Measurements from ENCODE around the gene ARID4A. TPM values are rescaled to one million over a fixed set of nuclear protein-coding genes. Genes with fewer than 3 reads are reported as not detected.

Gene ARID4A
- total RNA-seq, 1 donor from 2014 or later = 8.6 TPM

GRCh38 chr14:58292187-58292586 is 6.2 kb upstream of the ARID4A start:
- no peak for DNase-seq (ENCODE audit: low read depth)
- no peak overlapping the region for H3K4me3 ChIP-seq (ENCODE audit: low read depth, low read length)
- no peak for TF ChIP-seq CTCF (conservative IDR thresholded peaks at IDR 0.05; ENCODE audit: low read depth, low read length)

GRCh38 chr14:58294201-58294600 is 4.2 kb upstream of the ARID4A start:
- no peak for DNase-seq (ENCODE audit: low read depth)
- no peak for TF ChIP-seq CTCF (conservative IDR thresholded peaks at IDR 0.05; ENCODE audit: low read depth, low read length)
- H3K4me3 ChIP-seq (ENCODE audit: low read depth, low read length) = no peak overlapping the region

- no peak for TF ChIP-seq CTCF (conservative IDR thresholded peaks at IDR 0.05; ENCODE audit: low read depth, low read length)
- H3K4me3 ChIP-seq (ENCODE audit: low read depth, low read length) = peak overlapping the region; percentile 85
- no peak for DNase-seq (ENCODE audit: low read depth)
Measured at GRCh38 chr14:58296726-58297125, 1.6 kb upstream of the ARID4A start.

- no peak for TF ChIP-seq CTCF (conservative IDR thresholded peaks at IDR 0.05; ENCODE audit: low read depth, low read length)
- no peak for DNase-seq (ENCODE audit: low read depth)
- peak overlapping the region; percentile 85 for H3K4me3 ChIP-seq (ENCODE audit: low read depth, low read length)
Measured at GRCh38 chr14:58297412-58297761, 968 bp upstream of the ARID4A start.

- TF ChIP-seq CTCF (conservative IDR thresholded peaks at IDR 0.05; ENCODE audit: low read depth, low read length) = no peak
- H3K4me3 ChIP-seq (ENCODE audit: low read depth, low read length) = peak overlapping the region; percentile 86
- DNase-seq (ENCODE audit: low read depth) = peak; percentile 100
Measured at GRCh38 chr14:58297762-58298476, 436 bp upstream of the ARID4A start.

GRCh38 chr14:58299401-58300330 is 1.3 kb downstream of the ARID4A start:
- no peak for DNase-seq (ENCODE audit: low read depth)
- TF ChIP-seq CTCF (conservative IDR thresholded peaks at IDR 0.05; ENCODE audit: low read depth, low read length) = no peak
- peak overlapping the region; percentile 86 for H3K4me3 ChIP-seq (ENCODE audit: low read depth, low read length)
